Spleen (tissue), 11 donors: ENCODE data around the gene EAPP. TPM values are rescaled to one million over a fixed set of nuclear protein-coding genes. Genes with fewer than 3 reads are reported as not detected.

Experiments
- DNase-seq: peaks from one replicate; pipeline ENCODE4 v3.0.0-alpha.2; 2020
- H3K27ac ChIP-seq, 8 donors: fragments of 200-600 bp; sonication (generic) in 7 of 8; 1 replicate in 4 of 8; 2 replicates in 4 of 8; pipeline versions ENCODE4 v1.5.0 to v1.8.0; 2016 to 2021; ENCODE audit warnings: inconsistent platforms in 4 of 8, mild to moderate bottlenecking in 4 of 8, moderate library complexity in 1 of 8
- H3K27me3 ChIP-seq, 7 donors: fragments of 200-600 bp; sonication (generic) in 6 of 7; replicated peaks in 1 of 7; 1 replicate in 4 of 7; 2 replicates in 3 of 7; pipeline versions ENCODE4 v1.5.0 to v1.8.0; 2016 to 2021; ENCODE audit warnings: inconsistent platforms in 3 of 7, mild to moderate bottlenecking in 1 of 7
- H3K36me3 ChIP-seq, 6 donors: fragments of 200-600 bp; sonication (generic) in 5 of 6; 1 replicate in 4 of 6; 2 replicates in 2 of 6; pipeline versions ENCODE4 v1.5.0 to v1.8.0; 2016 to 2021; ENCODE audit warnings: inconsistent platforms in 2 of 6
- H3K4me1 ChIP-seq, 6 donors: fragments of 200-600 bp; sonication (generic) in 5 of 6; 1 replicate in 3 of 6; 2 replicates in 3 of 6; pipeline versions ENCODE4 v1.5.0 to v1.8.0; 2016 to 2021; ENCODE audit warnings: inconsistent platforms in 3 of 6
- H3K4me3 ChIP-seq, 8 donors: fragments of 200-600 bp; sonication (generic) in 7 of 8; 1 replicate in 4 of 8; 2 replicates in 4 of 8; pipeline versions ENCODE4 v1.5.0 to v1.8.0; 2016 to 2021; ENCODE audit warnings: inconsistent platforms in 4 of 8, mild to moderate bottlenecking in 4 of 8, moderate library complexity in 2 of 8
- H3K9me3 ChIP-seq, 8 donors: fragments of 200-600 bp; sonication (generic) in 7 of 8; 1 replicate in 4 of 8; 2 replicates in 4 of 8; pipeline versions ENCODE4 v1.5.0 to v1.8.0; 2016 to 2021; ENCODE audit warnings: inconsistent platforms in 4 of 8
- CTCF ChIP-seq, 11 experiments: fragments of 200-600 bp in 7 of 11; fragments of 450-650 bp in 4 of 11; sonication (generic) in 4 of 11; IDR thresholded peaks in 8 of 11; conservative IDR thresholded peaks in 3 of 11; 1 replicate in 7 of 11; 2 replicates in 4 of 11; pipeline versions ENCODE4 v1.4.0 to v1.8.0; 2016 to 2021; ENCODE audit warnings: antibody characterized with exemption in 11 of 11, inconsistent platforms in 4 of 11, mild to moderate bottlenecking in 1 of 11
- POLR2A ChIP-seq, 3 donors: fragments of 450-650 bp; IDR thresholded peaks; one replicate each; pipeline ENCODE4 v1.5.1; 2017; ENCODE audit warnings: antibody characterized with exemption in 3 of 3, mild to moderate bottlenecking in 1 of 3
- POLR2AphosphoS5 ChIP-seq, 3 donors: sonication (generic); formaldehyde crosslinking; IDR thresholded peaks; one replicate each; pipeline ENCODE4 v1.5.1; 2017; ENCODE audit warnings: antibody characterized with exemption in 3 of 3
- WGBS, 5 donors: extraction: QIAGEN DNeasy Blood & Tissue Kit in 3 of 5; methylation state at CpG; one replicate each; pipeline versions ENCODE4 v1.1.5 to v1.1.7; 2013 to 2018; 5-methylcytosine and 5-hydroxymethylcytosine counted together
- intact Hi-C: fragments of 100-400 bp; cut with DNase I; formaldehyde crosslinking; loops from one replicate; pipeline ENCODE4 v1.15.0; 2023; ENCODE audit warnings: low total_unique reads
- polyA plus RNA-seq, 3 donors: library from polyadenylated mRNA; stranded (reverse); fragments of 200-250 nt; gene quantifications; one replicate each; pipeline ENCODE4 v1.2.1, GENCODE V29; 2013
- total RNA-seq, 7 donors: library from RNA; depleted of rRNA in 3 of 7; stranded (reverse); fragments of >200 nt in 3 of 7; fragmentation: NEBNext Ultra II Directional in 4 of 7; extraction: Animal tissue kit (Norgen Biotek cat#: 25700) in 4 of 7; gene quantifications; one replicate each; pipeline versions ENCODE4 v1.1.0 to v1.2.1, GENCODE V29; 2016 to 2021
- donor health status: healthy with polysubstance abuse.
- donor health status: DM: no; HTN: no; CAD: no; lungs with moderate emphysema.
- donor health status: DM: no; HTN: no; CAD: no.
- donor health status: Bipolar disorder and iron deficiency.
- donor health status: healthy.
- donor health status: DM: no; HTN: no; CAD: no.
- donor health status: DM: yes; HTN: yes; CAD: no.

EAPP gene
- total and polyA plus RNA-seq, 10 donors: 26.7 to 44.9 (median 36.8) TPM

DNA sequence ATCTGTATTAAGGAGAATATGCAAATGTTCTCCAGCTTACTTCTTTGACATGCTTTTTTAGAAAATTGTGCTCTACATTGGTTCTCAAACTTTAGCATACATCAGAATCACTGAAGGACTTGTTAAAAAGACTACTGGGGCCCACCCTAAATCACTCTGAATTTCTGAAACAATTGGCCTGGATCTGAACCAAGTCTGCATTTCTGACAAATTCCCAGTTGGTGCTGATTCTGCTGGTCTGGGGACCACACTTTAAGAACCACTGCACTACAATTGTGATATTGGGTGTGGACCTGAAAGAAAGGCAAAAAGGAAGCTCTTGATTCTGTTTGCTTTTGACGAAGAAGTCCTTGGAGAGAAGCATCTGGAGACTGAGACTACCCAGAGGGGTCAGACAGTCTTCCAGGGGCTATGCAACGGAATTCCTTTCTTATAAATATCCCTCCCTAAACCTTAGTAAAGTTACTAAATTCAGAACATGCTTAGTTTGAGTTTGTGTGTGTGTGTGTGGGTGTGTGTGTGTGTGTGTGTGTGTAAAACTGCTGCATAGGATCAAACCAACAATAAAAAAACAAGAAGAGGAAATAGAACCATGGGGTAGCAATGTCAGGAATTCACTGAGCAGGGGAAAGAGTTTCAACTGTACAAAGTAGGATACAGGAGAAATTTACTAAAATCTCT, 36.8 kb downstream of the EAPP start:
- TF ChIP-seq CTCF (IDR thresholded peaks at IDR 0.05 in 8 of 11, conservative IDR thresholded peaks at IDR 0.05 in 3 of 11): no peak
- no peak for TF ChIP-seq POLR2A (IDR thresholded peaks at IDR 0.05)
- no peak for TF ChIP-seq POLR2AphosphoS5 (IDR thresholded peaks at IDR 0.05)
- Histone ChIP-seq H3K36me3 (no peaks in the 10 kb centered on the region), H3K27ac (no peak overlapping the region), H3K4me3 (no peak overlapping the region), H3K27me3 (no peaks in the 10 kb centered on the region), H3K4me1 (no peaks in the 10 kb centered on the region), H3K9me3 (no peaks in the 10 kb centered on the region)
- WGBS, 5 donors: 40 to 80% (median 66%) methylated on average over 2 of the region's 2 CpGs
- intact Hi-C loops: no loop called here
- no peak for DNase-seq

DNA sequence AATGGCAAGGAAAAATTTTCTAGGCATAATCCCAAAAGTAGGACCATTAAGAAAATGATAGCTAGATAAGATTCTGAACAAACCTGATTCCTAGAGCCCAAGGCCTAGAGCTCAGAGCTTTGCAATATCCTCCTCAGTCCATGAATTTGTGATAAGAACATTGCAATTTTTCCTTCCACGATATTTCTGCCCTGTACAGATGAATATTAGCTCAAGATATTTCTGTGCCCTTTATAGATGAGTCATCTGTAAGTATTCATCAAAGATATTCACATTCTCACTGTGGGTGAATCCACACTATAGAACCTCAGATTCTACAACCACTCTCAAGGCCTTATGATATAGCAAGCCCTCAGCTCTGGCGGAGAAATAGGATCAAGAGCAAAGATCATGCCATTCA, 37.5 kb downstream of the EAPP start:
- no peaks in the 10 kb centered on the region for H3K36me3 ChIP-seq
- peaks cover 0 to 4% (median 0%) of the 10 kb centered on the region in 6 donors for H3K4me1 ChIP-seq
- intact Hi-C loops: no loop called here
- H3K9me3 ChIP-seq: no peaks in the 10 kb centered on the region
- no peaks in the 10 kb centered on the region for H3K27me3 ChIP-seq
- TF ChIP-seq CTCF (IDR thresholded peaks at IDR 0.05 in 8 of 11, conservative IDR thresholded peaks at IDR 0.05 in 3 of 11) (no peak), POLR2A (IDR thresholded peaks at IDR 0.05) (no peak)
- H3K4me3 ChIP-seq: no peak overlapping the region
- 89 to 97% (median 90%) methylated on average over 2 of the region's 2 CpGs for WGBS, 5 donors
- DNase-seq: no peak
- no peak overlapping the region for H3K27ac ChIP-seq

DNA sequence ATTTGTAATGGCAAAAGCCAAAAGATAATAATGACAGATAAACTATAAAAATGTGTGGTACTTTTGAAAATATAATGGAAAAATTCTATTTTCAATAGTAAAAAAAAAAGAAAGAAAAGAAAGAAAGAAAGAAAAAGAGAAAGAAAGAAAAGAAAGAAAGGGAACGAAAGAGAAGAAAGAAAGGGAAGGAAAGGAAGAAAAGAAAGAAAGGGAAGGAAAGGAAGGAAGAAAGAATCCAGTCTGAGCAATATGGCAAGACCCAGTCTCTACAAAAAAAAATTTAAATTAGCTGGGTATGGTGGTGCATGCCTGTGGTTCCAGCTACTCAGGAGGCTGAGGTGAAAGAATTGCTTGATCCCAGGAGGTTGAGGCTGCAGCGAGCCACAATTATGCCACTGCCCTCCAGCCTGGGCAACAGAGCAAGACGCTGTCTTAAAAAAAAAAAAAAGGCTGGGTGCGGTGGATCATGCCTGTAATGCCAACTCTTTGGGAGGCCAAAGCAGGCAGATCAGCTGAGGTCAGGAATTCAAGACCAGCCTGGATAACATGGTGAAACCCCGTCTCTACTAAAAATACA, 38.4 kb downstream of the EAPP start:
- 88 to 96% (median 94%) methylated on average over 4 to 5 of the region's 5 CpGs for WGBS, 5 donors
- Histone ChIP-seq H3K27me3 (no peaks in the 10 kb centered on the region), H3K27ac (no peak overlapping the region), H3K36me3 (no peaks in the 10 kb centered on the region), H3K9me3 (no peaks in the 10 kb centered on the region), H3K4me1 (peaks cover 0 to 10% (median 2%) of the 10 kb centered on the region in 6 donors), H3K4me3 (no peak overlapping the region)
- intact Hi-C loops: no loop called here
- DNase-seq: no peak
- TF ChIP-seq CTCF (IDR thresholded peaks at IDR 0.05 in 8 of 11, conservative IDR thresholded peaks at IDR 0.05 in 3 of 11) (no peak), POLR2AphosphoS5 (IDR thresholded peaks at IDR 0.05) (no peak), POLR2A (IDR thresholded peaks at IDR 0.05) (no peak)

- Histone ChIP-seq H3K36me3 (no peaks in the 10 kb centered on the region), H3K4me1 (peaks cover 0 to 11% (median 3%) of the 10 kb centered on the region in 6 donors), H3K9me3 (no peaks in the 10 kb centered on the region), H3K4me3 (no peak overlapping the region), H3K27ac (no peak overlapping the region), H3K27me3 (no peaks in the 10 kb centered on the region)
- TF ChIP-seq POLR2AphosphoS5 (IDR thresholded peaks at IDR 0.05) (no peak), CTCF (IDR thresholded peaks at IDR 0.05 in 8 of 11, conservative IDR thresholded peaks at IDR 0.05 in 3 of 11) (peak in 4 of 11 experiments; percentile 19 to 35 (median 31)), POLR2A (IDR thresholded peaks at IDR 0.05) (no peak)
- no peak for DNase-seq
- intact Hi-C loops: no loop called here
- WGBS, 5 donors: 89 to 96% (median 93%) methylated on average over 6 of the region's 6 CpGs
Observed at GRCh38 chr14:34498684-34499412, 40.7 kb downstream of the EAPP start.
